NT2/D1 (cell line): ENCODE measurements around the gene RBM22.

Source experiments
- SUZ12 ChIP-seq: IDR thresholded peaks from 2 replicates; pipeline ENCODE4 v1.6.1; 2011; ENCODE audit not compliant: insufficient read length, insufficient read depth; ENCODE audit errors: extremely low read depth
- YY1 ChIP-seq: IDR thresholded peaks from 2 replicates; pipeline ENCODE4 v1.6.1; 2011; ENCODE audit not compliant: insufficient read length, insufficient read depth
- ZNF274 ChIP-seq: IDR thresholded peaks from 2 replicates; pipeline ENCODE4 v1.6.1; 2011; ENCODE audit warnings: mild to moderate bottlenecking, low read depth, low read length

GRCh38 chr5:150655221-150655620, 45.6 kb downstream of the RBM22 start:
- TF ChIP-seq YY1 (no peak), ZNF274 (no peak), SUZ12 (no peak)
